Stimulated activated CD8-positive, alpha-beta memory T cell treated with anti-CD3 and anti-CD28 coated beads, Interleukin-12 subunit alpha, Interleukin-12 subunit beta, amount 100 ng/mL, for 1 hour (primary cell): ENCODE measurements around the gene RPL22.

Experiments
- DNase-seq: peaks from one replicate; pipeline ENCODE4 v3.0.0-alpha.2; 2020; ENCODE audit warnings: low read depth

The RPL22 gene

DNA sequence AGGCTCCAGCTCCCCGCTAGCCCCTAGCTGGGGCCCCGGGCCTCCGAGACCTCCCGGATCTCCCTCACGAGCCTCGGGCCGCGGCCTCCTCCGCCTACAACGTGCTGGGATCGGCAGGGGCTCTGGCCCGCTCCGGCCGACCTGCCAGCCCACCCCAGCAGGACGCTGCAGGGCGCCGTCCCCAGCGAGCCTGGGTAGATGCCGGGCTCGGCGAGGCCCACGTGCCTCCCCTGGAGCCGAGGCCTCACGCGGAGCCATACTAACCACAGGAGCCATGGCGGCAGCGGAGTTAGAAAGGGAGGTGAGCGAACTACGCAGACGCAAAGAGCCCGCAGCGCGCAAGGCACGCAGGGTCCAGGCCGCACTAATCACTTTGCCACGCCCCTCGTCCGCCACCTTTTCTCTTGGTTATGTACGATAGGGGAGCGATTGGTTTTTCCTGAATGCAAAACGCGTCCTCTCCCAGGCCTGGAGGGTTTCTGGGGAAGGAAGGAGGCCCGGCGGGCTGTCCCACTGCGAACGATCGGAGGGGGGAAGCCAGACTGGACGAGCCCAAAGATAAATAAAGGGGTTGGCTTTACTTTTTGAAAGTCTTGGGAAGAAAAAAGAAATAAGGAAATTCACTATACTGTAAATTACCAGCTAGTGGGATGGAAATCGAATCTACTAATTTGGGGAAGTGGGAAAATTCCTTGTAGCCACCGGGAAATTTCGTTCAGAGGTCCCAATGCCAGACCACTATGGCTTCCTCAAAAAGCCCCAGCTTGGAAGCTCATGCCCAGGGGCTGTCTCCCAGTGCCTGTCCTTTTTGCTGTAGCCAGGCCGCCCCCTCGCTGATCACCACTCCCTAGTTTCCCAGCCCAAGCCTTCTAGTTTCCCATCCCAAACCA lies at the start of gene RPL22:
Gene RPL22 (minus strand): TSS at position 298 of the 890 bp plus-strand sequence. CDS start 22 bp downstream, at position 276.
- peak; percentile 95 for DNase-seq

DNA sequence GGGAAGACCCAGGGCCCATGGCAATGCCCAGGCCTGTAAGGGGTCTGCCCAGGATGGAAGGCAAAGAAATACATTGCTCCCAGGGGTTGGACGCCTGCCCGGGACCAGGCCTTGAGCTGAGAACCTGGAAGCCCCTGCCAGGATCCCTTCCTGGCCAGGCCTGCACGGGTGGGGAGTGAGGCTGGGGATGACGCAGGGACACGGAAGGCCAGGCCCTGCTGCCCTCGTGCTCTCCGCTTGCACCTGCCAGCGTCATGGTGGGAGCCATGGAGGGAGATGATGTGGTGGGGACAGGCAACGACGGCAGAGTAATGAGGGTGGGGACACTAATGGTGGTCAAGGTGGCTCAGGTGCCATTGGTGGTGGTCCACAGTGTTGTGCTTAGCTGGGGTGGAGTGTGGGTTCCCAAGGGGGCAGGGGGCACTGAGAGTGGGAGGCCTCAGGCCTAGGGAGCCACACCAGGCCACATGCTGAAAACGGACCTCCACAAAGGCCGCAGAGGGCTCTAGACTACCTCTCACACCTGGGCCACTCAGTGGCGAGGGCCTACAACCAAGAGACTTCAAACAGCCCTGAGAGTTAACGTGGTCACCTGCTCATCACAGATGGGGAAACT lies 48.9 kb upstream of the RPL22 start:
- DNase-seq = no peak

DNA sequence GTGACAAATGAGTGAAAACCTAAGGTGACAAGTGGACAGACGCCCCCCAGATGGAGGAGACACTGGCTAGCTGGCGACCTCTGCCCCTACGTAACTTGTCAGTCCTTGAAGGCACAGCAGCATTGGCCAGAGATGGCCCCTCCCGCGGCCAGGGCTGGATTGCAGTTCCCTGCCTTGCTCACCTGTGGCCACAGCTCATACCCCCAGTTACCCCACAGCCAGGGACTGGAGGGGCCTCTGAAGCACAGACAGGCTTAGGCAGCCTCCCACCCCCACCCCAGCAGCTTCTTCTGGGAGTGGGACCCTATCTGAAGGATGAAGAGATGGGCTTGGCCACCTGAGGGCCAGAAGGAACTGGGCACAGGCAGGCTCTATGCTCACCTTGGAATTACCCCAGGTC lies 48.3 kb upstream of the RPL22 start:
- DNase-seq = no peak

DNA sequence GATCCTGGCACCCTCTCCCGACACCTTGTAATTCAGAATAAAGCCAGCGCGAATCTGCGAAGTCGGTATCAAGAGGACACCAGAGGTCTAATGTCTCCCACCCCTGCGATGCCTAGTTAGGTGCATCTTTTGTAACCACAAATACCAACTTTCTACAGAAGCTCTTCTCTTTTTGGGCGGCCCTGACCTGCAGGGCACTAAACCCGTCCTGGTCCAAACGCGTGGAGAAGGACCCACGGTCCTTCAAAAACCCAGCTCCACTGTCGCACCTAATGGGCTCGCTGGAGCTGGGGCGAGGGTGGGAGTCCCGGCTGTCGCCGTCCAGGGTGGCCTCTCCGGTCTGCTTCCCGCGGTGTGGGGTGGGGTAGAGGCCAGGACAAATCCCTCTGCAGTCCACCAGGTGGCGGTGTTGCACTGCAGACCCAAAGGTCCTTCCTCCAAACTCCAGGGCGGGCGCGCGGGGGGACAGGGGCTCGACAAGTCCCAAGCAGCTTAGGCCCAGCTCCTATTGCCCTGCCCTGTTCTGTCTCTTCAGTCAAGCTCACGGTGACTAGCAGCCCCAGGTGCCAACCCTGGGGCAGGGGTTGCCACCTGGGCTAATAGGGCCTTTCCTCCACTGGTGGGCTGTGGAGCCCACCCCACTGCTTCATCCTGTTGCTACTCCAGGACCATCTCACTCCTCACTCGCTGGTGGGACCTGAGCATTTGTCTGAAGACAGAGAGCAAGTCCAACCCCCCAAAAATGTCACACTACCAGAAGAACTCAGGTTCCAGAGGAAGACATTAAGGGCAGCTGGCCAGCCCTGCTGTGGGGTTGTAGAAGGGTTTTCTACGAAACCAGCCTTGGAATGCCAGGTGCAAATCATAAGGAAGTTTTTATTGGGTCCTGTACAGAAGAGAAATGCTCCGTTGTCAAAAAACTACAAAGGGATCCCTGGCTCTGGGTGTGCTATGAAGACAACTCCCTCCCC lies 47.4 kb upstream of the RPL22 start:
- DNase-seq = peak; percentile 74

DNA sequence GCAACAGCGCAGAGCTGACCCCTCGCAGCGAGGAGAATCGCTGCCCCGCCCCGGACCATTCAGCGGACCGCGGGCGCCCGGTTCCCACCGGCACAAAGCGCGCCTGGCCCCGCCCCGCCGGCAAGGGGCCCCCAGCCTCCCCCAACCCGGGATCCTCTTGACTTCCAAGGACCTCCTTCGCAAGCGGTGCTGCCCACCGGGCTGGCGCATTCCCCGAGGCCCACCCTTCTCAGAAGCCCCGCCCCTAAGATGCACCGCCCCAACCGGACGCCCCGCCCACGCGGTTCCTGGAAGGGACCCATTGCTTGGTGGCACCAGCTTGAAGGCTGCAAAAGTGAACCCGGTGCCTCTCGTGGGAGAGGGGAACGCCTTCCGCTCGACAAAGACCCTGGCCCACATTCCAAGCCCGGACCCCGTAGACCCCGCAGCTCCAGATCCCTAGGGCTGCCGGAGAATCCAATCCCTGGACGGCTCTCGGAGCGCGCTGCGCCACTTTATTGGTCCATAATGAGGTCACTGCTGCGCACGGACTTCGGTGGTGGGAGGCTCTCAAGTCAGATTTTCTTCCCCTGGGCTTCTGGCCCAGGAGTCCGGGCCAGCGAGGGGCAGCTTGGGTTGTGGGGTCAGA lies 46.6 kb upstream of the RPL22 start:
- no peak for DNase-seq

DNA sequence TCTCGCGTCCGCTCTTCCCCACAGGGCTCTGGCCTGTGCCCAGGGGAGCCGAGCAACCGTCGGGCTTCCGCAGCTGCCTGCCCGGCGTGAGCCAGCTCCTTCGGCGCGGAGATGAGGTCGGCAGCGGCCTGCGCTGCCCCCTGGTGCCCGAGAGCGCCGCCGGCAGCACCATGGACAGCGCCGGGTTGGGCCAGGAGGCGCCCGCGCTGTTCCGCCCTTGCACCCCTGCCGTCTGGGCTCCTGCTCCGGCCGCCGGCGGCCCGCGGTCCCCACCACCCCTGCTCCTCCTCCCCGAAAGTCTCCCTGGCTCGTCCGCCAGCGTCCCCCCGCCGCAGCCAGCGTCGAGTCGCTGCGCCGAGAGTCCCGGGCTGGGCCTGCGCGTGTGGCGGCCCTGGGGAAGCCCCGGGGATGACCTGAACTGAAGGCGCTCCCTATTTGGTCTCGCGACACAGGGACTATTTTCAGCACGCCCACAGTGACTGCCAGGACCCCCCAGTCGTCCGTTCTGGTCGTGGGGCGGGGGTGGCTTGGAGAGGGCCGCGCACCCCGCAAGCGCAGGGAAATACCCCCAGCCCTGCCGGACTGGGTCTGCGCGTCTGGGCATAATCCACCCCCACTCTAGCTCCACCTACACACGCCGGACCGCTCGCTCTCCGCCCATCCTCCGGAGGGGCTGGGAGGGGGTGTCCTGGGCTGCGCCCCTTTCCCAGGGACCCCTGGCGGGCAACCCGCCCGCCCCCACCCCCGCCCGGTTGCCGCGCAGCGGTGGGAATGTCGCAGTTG lies 45.9 kb upstream of the RPL22 start:
- DNase-seq = peak; percentile 57

DNA sequence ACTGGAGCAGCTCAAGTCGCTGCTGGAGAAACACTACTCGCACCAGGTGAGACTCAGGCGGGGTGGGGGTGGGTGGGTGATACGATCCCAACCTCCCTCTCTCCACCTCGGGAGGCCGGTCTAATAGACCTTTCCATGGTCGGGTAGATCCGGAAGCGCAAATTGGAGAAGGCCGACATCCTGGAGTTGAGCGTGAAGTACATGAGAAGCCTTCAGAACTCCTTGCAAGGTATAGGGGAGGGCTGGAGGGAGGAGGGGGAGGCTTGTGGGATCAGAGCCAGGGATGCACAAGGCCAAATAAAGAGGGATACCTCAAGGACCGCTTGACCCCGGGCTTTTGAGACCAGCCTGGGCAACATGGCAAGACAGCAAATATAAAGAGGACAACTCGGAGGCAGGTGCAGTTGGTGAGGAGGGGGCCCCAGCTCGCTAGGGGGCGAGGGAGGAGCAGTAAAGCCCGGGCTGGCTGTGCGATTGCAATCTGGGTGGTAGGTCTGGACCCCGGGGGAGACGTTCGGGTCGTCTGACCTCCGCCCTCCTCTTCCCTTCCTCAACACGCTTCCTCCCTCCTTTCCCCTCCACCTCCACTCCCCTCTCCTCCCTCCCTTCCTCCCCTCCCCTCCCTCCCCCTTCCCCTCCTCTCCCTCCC lies 45.1 kb upstream of the RPL22 start:
- no peak for DNase-seq

DNA sequence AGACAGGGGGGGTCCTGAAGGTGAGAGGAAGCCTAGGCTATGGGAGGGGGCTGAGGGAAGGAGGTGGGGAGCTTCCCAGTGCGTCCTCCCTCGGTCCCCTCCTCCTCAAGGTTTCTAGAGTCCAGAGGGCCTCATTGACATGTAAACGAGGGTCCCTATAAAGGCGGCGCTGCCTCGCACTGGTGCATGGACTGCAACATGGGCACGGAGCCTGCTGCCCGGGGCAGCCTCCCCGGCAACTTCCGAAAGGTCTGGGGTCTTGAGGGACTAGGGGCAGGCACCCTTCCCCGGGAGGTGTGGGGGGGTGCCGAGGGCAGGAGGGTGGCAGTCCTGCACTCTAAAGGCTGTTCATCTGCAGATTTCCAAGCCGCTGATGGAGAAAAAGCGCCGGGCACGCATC lies 44.6 kb upstream of the RPL22 start, which contains the start of gene HES3:
Gene HES3 (plus strand): TSS at position 187 of the 400 bp plus-strand sequence. CDS start 187 bp downstream, at position 374.
- no peak for DNase-seq

DNA sequence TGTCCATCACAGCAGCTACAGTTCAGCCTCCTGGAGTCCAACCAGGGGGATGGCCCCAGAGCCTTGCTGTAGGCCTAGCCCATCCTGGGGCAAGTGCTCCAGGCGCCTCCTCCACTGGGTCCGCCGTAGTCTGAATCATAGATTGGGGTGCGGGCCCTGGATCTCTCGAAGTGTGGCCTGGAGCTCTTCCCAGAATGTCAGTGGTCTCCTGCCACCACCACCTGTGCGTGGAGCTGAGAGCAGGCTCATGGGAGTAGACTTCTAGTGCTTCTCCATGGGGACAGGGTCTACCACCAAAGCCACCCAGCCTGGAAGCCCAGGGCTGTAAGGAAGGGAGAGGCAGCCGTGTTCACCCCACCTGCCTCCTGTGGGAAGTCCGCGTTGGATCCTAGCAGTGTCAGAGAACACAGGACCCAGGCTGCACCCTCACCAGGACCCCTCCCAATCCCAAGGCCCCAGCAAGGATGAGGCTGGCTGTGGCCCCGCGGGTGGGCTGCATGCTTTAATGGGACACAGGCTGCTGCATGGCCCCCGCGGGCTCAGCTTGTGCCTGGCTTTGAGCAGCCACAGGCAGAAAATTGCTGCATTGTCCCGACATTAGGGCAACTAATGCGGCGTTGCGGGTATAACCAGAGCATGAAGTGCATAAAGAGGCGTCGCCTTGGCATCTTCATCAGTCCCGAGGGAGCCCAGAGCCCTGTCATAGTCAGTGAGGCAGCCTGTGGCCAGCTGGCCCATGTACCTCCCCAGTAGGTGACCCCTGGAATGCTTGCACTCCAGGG lies 43.8 kb upstream of the RPL22 start:
- no peak for DNase-seq

DNA sequence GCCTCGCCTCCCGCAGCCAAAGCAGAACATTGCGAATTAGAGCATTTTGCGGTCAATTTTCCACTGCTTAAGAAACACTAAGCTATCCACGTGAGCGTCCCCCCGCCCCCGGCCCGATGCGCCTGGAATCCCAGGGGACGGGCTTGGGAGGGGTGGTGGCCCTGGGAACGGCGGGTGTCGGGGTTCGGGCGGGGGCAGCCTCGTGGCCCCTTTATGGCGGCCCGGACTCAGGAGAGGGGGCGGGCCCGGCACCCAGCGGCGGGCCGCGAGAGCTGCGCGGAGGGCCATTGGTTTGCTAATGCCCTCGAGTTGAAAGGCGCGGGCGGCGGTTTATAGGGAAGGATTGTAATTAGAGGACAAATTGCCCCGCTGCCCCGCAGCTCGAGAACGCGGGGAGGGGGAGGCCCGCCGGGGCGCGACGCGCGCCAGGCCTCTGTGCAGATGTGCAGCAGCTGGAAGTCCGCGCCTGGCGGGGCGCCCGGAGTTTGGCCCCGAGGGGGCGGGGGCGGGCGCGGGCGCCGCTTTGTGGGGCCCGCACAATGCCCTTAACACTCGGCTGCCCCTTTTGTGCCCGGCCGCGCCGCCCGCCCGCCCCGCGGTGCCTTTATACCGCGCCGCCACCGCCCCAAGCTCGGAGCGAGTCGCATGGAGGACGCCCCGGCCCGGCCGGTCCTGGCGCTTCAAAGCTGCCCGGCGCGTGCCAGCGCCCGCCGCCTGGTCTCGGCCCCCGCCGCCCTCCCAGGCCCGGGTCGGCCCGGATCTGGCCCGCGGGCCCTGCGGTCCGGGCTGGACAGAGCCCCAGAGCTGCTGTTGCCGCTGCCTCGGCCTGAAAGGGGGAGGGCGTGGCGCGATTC lies 42.7 kb upstream of the RPL22 start:
- no peak for DNase-seq

DNA sequence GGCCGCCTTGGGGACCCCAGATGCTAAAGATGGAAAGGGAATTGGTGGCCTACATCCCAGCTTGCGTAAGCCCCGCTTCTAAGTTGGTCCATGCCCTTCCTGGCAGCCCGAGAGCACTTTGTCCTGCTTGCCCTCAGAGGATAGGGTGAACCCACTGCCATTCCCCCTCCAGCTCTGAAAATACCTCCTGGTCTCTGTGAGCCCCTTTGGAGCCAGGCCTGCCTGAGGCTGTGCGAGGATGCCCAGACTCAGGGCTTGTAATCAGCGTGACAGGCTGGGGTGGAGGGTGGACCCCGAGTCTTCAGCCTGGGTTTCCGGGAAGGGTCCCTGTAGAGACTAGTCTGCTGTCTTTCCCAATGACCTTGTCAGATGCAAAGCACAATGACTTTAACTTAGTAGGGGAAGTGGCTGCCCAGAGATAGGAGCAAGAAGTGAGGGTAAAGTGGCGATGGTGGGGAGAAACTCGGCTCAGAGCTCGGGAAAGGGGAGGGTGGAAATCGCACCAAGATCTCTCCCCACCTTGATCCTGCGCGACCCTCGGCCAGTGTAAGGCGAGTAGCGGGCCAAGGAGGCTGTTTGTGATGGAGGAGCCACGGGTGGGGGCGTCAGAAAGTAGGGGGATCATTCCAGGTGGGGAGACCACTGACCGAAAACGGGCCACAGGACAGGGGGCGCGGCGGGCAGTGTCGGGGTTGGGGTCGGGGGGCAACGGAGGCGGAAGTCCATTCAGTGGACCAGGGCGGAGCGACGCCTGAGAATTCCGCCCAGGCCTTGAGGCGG lies 41.9 kb upstream of the RPL22 start:
- DNase-seq = no peak

DNA sequence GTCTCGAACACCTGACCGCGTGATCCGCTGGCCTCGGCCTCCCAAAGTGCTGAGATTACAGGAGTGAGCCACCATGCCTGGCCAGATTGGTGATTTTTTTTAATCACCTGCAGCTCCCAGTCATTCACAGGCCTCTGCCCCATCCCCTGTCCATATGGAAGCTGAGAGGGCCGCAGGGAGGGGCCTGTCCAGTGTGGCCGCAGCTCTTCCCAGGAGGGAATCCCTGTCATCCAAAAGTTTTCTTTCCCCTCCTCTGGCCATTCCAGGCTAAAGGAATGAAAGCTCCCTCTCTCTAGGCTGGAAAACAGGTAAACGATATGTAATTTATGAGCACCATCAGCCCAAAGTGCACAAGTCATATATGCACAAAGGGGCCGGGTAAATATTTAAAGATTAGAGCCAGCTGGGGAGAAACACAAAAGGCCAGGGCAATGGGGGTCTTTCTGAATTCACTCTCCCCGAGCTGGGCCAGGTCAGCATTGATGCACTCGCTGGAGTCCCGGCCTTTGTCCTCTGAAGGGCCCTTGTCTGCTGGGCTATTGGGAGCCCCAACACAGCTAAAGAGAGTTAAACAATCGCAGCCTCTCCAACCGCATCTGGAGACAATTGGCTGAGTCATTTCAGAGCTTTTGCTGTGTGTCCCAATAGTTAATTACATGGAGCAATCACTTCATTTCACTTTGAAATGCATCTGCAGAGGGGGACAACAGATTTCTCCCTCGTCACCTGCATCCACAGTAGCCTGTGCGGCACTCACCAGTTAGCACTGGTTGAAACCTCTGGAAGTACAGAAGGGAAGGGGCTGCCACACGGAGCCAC lies 40.8 kb upstream of the RPL22 start:
- no peak for DNase-seq

DNA sequence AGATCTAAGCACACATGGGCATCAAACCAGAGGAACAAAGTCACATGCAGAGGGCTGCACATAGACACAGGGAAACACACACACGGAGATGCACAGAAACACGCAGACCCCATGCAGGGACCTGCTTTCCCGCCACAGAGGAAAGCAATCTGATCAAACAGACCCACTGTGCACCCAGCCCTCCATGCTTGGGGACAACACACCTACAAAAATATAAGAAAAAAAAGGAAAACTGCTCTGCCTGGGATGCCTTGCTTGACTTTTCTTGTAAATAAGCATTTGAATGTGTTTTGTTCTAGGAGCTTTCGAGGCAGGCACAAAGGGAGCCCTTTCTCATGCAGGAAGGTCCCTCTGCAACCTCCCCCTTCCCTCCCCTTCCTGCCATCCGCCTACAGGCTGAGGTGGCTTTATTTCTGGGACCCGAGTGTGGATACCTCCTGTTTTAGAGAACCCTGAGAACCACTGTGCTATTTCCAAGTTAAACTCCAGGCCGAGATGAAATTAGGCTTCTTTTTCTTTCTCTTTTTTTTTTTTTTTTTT lies 39.9 kb upstream of the RPL22 start:
- no peak for DNase-seq

DNA sequence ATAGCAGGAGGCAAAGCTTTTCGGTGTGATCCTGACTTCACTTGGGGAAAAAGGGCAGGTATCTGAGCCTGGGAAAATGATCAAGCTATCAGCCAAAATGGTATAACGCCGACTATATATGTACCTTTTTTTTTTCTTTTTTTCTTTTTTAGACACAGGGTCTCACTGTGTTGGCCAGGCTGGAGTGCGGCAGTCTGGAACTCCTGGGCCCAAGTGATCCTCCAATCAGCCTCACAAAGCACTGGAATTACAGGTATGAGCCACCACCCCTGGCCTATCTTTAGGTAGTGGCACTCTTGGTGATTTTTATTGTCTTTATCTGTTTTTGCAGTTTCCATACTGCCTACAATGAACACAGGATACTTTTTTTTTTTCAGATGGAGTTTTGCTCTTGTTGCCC lies 37.7 kb upstream of the RPL22 start:
- DNase-seq = no peak

DNA sequence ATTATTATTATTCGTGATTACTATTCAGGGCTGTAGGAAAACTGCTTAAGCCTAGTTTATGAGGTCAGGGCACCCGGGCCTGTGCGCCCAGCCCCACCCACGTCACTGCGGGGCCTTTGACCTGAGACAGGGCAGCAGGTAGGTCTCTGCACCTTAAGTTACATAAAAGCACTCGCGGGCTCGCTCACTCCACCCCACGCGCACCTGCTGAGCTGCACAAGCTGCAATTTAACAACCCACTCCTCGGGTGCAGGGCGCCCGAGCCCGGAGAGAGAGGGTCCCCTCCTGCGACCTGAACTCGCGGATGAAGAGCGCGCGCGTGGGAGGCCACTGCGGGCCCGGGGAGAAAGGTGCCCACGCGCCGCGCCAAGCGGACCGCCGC lies 35.9 kb upstream of the RPL22 start:
- DNase-seq = no peak

DNA sequence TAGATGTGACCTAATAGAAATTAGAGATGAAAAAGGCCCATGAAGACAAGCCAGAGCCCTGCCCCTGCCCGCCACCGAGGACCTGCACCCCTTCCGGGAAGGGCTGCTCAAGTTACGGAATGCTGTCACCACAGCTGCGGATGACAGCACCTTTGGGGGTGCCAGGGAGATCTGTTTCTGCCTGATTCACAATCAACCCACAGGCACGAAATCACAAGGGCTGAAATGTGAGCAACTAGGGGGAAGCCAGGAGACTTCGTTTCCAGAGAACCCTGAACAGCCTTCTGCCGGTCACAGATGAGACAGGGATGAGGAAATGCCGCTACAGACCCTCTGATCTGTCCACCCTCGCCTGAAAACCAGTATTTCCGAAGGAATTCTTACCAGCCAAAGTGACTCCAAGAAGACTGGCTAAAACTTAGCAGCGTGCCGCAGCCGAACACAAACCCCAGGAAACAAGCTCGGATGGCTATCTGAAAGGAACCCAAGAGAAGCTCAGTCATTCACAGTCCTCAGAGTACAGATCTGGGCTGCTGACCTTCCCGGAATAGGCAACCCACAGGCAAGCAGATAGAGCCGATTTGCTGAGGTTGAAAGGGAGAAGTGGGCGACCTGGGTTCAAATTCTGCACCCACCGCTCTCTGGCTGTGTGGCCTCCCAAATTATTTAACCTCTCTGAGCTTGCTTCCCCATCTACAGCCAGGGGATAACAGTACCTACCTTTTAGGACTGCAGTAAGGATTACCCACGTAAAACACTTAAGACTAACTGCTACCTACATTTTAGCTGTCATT lies 35.3 kb upstream of the RPL22 start:
- DNase-seq = no peak
